A172 (cell line): ENCODE measurements around the gene CKAP5. TPM values are rescaled to one million over a fixed set of nuclear protein-coding genes. Genes with fewer than 3 reads are reported as not detected.
A peak's percentile ranks its signal among the peaks of the same experiment; 100 is the strongest.
"Not testable (repeated sequence)": the region's sequence is repeated elsewhere in the genome, so short reads cannot be mapped to it uniquely, and the experiment has no call there.

ENCODE experiments used
- DNase-seq: peaks from one replicate; pipeline ENCODE4 v3.0.0-alpha.2; 2015; ENCODE audit warnings: low spot score
- total RNA-seq: library from RNA; depleted of rRNA; stranded (reverse); fragments of >200 nt; shearing (Covaris generic); gene quantifications from 2 replicates; pipeline ENCODE4 v1.2.3, GENCODE V29; 2014

CKAP5 gene
- total RNA-seq, 1 experiment from 2014 or later: 155 TPM

- no peak for DNase-seq
Measured at GRCh38 chr11:46726206-46726862, 119.7 kb downstream of the CKAP5 start.

DNA sequence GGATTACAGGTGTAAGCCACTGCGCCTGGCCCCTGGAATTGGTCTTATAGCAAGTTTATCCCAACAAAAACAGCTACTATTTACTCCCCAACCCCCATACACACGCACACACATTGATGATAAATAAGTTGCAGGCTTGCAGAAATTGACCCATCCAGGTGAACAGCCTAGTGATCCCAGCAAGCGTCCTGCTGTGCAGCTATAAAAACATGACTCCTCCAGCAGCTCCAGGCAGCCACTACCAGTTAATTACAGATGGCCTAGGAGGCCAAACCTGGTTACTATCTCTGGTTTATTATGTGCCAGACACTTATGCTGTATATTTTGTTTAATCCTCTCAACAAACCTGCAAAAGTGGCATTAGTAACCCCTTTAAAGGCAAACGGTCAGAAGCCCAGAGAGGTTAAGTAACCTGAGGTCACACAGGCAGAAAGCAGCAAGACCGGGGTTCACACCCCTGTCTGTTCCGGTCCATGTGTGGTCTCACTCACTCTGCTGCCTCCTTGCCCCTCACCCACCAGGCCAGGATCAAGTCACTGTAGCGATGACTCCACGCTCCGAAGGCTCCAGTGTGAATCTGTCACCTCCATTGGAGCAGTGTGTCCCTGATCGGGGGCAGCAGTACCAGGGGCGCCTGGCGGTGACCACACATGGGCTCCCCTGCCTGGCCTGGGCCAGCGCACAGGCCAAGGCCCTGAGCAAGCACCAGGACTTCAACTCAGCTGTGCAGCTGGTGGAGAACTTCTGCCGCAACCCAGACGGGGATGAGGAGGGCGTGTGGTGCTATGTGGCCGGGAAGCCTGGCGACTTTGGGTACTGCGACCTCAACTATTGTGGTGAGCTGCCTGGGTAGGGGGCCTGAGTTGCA is 120.5 kb downstream of the CKAP5 start:
- no peak for DNase-seq

DNA sequence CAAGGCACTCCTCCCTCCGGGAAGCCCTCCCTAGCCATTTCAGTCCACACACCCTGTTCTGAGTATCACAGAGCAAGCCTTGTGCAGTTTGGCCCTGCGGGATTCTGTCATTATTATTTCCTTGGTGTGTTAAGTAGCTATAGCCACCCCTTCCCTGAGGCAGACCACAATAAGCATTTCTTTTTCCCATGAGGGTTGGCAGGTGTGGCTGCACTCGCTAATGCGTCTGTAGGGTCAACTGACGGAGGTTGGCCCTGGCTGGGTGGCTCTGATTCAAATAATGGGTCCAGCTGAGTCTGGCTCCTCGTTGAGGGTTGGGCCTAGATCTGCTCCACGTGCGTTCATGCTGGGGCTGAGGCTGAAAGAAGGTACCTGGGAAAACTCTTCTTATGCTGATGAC is 122.0 kb downstream of the CKAP5 start:
- DNase-seq: no peak

DNA sequence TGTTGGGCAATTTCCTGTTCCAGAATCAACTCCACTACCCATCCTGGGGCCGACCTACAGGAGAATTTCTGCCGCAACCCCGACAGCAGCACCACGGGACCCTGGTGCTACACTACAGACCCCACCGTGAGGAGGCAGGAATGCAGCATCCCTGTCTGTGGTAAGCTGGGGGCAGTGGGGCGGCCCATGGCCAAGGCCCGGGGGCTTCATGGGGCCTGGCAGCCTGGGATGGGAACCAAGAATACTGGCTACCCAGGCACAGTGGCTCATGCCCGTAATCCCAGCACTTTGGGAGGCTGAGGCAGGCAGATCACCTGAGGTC is 122.8 kb downstream of the CKAP5 start:
- DNase-seq: no peak

GRCh38 chr11:46722566-46723358 is 123.3 kb downstream of the CKAP5 start:
- DNase-seq: no peak

GRCh38 chr11:46721286-46721685 is 124.8 kb downstream of the CKAP5 start:
- no peak for DNase-seq

DNA sequence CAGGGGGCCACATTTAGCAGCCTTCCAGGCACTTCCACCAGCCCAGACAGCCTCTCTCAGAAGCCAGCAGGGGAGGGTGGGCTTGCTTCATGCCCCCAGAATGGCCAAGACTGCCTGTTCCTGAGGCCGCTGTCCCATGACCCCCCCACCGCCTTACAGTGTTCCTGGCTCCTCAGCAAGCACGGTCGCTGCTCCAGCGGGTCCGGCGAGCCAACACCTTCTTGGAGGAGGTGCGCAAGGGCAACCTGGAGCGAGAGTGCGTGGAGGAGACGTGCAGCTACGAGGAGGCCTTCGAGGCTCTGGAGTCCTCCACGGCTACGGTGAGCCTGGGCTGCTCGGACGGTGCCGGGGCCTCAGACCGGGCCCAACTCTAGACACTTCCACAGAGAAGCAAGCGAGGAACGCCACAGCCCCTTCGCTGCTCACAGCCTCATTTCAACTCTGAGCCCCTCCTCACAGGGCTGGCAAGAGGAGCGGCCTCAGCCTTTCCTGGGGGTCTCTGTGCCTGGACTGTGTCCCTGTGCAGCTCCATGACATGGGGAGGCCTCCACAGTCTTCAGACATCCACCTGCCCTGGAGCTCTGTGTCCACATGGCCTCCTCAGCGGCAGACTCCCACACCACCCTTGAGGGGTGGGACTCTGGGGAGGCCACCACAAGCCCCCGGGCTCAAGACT is 126.4 kb downstream of the CKAP5 start:
- no peak for DNase-seq

DNA sequence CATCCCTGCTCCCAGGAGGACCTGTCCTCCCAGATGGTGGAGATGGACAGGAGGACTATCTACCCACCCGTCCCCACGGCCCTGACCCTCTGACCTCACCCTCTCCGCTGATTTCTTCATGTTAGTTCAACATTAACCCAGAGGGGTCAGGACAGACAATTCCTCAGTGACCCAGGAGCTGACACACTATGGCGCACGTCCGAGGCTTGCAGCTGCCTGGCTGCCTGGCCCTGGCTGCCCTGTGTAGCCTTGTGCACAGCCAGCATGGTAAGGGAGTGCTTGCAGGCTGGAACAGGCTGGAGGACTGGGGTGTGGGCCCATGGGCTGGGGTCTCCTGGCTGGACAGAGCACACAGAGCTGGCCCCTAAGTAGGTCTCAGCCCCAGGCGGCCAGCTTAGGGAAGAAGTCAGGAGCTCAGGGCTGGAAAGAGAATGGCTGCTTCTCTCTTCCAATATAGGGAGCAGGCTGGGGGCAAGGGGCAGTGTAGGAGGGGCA is 127.0 kb downstream of the CKAP5 start, which contains the start of gene F2:
F2 (plus strand) TSS at position 166 of the 495 bp plus-strand sequence; CDS start at position 189, 23 bp downstream.
- DNase-seq: no peak

DNA sequence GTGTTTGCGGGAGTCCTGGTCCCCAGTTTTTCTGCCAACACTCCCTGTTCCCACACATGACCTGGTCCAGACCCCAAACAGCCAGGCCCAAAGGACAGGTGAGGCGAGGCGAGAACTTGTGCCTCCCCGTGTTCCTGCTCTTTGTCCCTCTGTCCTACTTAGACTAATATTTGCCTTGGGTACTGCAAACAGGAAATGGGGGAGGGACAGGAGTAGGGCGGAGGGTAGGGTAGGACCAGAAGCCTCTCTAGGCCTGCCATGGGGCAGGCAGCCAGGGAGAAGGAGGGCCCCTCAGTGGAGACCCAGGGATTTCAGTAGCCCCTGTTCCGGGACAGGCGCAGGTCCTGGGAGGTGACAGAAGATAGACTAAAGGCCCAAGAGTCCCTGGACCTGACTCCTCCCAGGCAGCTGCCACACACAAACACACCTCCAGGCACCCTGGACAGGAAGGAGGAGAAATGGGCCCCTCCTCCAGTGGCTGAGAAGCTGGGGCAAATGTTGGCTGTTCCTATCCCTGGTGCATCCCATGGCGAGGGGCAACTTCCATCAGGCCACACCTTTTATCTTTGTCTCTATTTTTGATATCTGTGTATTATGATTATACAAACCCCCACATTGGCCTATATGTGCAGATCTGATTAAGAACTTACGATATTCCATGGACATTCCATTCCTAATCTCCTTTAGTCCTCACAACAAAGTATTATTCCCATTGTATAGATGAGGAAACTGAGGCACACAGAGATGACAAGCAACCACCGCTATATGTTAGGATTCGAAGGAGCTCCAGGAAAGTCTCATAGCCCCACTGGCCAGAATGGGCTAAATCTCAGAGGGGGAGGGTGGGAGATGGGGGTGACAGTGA is 127.7 kb downstream of the CKAP5 start:
- peak; percentile 37 for DNase-seq

GRCh38 chr11:46717825-46718154 is 128.3 kb downstream of the CKAP5 start:
- not testable (repeated sequence) for DNase-seq

- no peak for DNase-seq
Measured at GRCh38 chr11:46712874-46713576, 133.1 kb downstream of the CKAP5 start.

- peak; percentile 34 for DNase-seq
Measured at GRCh38 chr11:46711303-46711702, 134.8 kb downstream of the CKAP5 start.

DNA sequence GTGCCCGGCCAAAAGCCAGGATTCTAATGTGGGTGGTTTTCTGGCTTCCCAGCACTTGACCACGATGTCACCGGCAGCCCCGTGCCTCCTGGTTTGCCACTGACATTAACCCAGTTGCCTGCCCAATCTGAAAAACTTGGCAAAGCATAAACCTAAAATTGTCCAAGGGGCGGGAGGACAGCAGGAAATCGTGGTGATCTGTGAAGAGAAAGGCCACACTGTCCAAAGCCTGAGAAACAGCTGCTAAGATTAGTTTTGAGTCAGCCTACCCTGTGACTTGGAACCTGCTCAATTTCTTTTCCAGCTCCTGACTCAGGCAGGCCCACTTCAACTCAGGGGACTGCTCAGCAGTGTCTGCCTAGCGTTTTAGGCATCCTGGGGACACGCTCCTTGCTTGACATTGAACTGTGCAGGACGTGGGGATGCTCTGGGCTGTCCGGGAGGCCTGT is 135.2 kb downstream of the CKAP5 start:
- peak; percentile 99 for DNase-seq

- peak; percentile 38 for DNase-seq
Measured at GRCh38 chr11:46709351-46709750, 136.7 kb downstream of the CKAP5 start.

DNA sequence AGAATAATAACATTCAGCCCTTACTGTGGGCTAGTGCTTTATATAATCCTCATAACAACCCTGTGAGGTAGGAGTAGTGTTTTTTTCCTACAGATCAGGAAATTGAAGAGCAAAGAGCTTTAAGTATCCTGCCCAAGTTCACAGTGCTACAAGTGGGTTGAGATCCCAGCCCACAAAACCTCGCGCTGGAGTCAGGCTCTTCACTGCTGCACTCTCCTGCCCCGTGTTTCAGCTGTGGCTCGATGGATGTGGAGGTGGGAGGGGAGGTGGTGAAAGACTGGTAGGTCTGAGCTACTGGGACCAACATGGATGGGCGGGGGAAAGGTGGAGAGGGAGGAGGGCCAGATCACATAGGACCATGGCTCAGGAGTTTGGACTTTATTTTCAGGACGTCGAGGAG is 139.2 kb downstream of the CKAP5 start:
- DNase-seq: no peak

GRCh38 chr11:46705070-46705688 is 140.9 kb downstream of the CKAP5 start:
- no peak for DNase-seq

GRCh38 chr11:46701078-46701654 is 144.9 kb downstream of the CKAP5 start:
- no peak for DNase-seq

DNA sequence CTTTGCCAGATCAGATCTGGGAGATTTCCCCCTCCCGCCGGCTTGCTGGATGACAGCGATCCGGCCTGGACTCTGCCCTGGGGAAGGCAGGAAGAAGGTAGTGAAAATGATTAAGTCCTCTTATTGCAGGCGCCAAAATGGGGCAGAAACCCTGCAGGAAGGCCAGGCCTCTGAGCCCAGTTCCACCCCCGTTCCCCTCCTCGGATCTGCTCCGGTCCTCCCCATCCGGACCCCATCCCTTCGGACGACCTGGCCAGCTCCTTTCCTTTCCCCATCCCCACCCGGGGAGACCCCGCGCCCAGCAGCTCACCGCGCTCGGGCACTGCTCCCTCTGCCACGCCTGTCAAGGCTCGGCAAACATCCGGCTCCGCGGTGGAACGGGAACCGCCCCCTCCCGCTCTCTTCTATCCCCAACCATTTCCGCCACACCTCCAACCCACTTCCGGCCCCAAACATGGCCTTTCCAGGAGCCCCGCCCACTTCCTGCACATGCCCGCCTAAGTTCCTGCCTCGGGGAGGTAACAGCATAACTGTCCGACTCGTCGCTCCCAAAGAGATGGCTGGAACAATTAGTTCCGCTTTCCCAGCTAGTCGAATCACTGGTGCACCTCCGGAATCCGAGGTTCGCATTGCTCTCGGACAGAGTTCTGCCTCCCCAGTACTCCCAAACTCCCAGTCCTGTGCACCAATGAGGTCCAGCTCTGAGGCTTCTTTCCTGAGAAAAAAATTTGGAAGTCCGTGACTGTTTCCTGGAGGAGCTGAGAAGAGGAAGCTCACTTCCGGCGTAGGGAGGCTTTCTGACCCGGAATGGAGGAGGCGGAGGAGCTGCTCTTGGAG is 145.6 kb downstream of the CKAP5 start, which contains the start of the genes ARHGAP1 and ZNF408:
ARHGAP1 (minus strand) TSS at position 379 of the 837 bp plus-strand sequence. CDS start 4,512 bp downstream, outside the sequence.
ZNF408 (plus strand) TSS at position 791 of the 837 bp plus-strand sequence; CDS start at position 808, 17 bp downstream.
- DNase-seq: peak; percentile 98
